BJ (cell line): ENCODE data around the gene EXOC3L4. TPM values are rescaled to one million over a fixed set of nuclear protein-coding genes. Genes with fewer than 3 reads are reported as not detected.

ENCODE experiments used
- CTCF ChIA-PET: fragments of 350-600 bp; formaldehyde crosslinking; extraction: SDS; loops from one replicate; lab custom pipeline; 2021; ENCODE audit warnings: antibody characterized with exemption, inconsistent platforms; lab: Yijun Ruan, JAX
- POLR2A ChIA-PET: fragments of 300-600 bp; sonication (Branson Sonifier 250); formaldehyde crosslinking; extraction: SDS; loops from one replicate; lab custom pipeline; 2021; ENCODE audit warnings: antibody characterized with exemption; lab: Charles Lee
- DNase-seq: peaks from one replicate; pipeline ENCODE4 v3.0.0-alpha.2; 2011; ENCODE audit warnings: low read depth
- H3K27me3 ChIP-seq: 2 replicates; pipeline ENCODE4 v1.6.0; 2011; ENCODE audit warnings: low read length; ENCODE audit not compliant: control insufficient read depth, insufficient read depth
- H3K36me3 ChIP-seq: 2 replicates; pipeline ENCODE4 v1.5.1; 2011; ENCODE audit warnings: low read length; ENCODE audit not compliant: control insufficient read depth, insufficient read depth
- H3K4me3 ChIP-seq: 2 replicates; pipeline ENCODE4 v1.5.1; 2011; ENCODE audit warnings: low read depth, mild to moderate bottlenecking, control low read depth, low read length
- polyA plus RNA-seq: library from polyadenylated mRNA; depleted of rRNA; stranded (reverse); fragments of >200 nt; gene quantifications from 2 replicates; pipeline ENCODE4 v1.2.3, GENCODE V29; 2011
- TF ChIP-seq, protein P1 (sequence below): IDR thresholded peaks from 2 replicates; pipeline ENCODE4 v1.5.1; 2011; ENCODE audit warnings: low read depth, mild to moderate bottlenecking, control low read depth, inconsistent platforms, low read length, moderate library complexity; ENCODE audit not compliant: insufficient read depth

EXOC3L4 gene
- polyA plus RNA-seq, 1 experiment, result not detected

DNA sequence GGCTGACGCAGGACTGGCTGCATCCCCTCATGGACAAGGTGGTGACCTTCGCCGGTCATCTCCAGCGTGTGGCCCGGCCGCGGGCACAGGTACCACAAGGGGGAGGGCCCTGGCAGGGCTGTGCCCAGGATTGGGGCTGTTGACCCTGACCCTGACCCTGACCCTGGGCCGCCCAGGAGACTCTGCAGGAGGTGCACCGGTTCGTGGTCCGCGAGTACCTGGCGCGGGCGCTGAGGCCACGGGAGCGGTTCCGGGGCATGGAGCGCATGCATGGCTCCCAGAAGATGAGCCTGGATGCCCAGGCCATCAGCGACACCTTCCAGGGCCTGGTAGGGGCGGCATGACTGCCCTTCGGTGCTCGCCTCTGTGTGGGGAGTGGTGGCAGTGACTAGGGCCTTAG lies 12.9 kb downstream of the EXOC3L4 start:
- no peak overlapping the region for H3K4me3 ChIP-seq
- ChIA-PET CTCF (interaction anchor here (0.6 to 9.9 kb wide), 6 partner anchors 10 to 181 kb away, joined by 4 to 315 read pairs (median 39); partner anchors contain the start of gene EXOC3L4), POLR2A (no interaction called here)
- DNase-seq, result no peak
- H3K27me3 ChIP-seq, result peaks cover 12% of the 10 kb centered on the region
- H3K36me3 ChIP-seq, result no peaks in the 10 kb centered on the region
- TF ChIP-seq, protein P1, sequence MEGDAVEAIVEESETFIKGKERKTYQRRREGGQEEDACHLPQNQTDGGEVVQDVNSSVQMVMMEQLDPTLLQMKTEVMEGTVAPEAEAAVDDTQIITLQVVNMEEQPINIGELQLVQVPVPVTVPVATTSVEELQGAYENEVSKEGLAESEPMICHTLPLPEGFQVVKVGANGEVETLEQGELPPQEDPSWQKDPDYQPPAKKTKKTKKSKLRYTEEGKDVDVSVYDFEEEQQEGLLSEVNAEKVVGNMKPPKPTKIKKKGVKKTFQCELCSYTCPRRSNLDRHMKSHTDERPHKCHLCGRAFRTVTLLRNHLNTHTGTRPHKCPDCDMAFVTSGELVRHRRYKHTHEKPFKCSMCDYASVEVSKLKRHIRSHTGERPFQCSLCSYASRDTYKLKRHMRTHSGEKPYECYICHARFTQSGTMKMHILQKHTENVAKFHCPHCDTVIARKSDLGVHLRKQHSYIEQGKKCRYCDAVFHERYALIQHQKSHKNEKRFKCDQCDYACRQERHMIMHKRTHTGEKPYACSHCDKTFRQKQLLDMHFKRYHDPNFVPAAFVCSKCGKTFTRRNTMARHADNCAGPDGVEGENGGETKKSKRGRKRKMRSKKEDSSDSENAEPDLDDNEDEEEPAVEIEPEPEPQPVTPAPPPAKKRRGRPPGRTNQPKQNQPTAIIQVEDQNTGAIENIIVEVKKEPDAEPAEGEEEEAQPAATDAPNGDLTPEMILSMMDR, result no peak

DNA sequence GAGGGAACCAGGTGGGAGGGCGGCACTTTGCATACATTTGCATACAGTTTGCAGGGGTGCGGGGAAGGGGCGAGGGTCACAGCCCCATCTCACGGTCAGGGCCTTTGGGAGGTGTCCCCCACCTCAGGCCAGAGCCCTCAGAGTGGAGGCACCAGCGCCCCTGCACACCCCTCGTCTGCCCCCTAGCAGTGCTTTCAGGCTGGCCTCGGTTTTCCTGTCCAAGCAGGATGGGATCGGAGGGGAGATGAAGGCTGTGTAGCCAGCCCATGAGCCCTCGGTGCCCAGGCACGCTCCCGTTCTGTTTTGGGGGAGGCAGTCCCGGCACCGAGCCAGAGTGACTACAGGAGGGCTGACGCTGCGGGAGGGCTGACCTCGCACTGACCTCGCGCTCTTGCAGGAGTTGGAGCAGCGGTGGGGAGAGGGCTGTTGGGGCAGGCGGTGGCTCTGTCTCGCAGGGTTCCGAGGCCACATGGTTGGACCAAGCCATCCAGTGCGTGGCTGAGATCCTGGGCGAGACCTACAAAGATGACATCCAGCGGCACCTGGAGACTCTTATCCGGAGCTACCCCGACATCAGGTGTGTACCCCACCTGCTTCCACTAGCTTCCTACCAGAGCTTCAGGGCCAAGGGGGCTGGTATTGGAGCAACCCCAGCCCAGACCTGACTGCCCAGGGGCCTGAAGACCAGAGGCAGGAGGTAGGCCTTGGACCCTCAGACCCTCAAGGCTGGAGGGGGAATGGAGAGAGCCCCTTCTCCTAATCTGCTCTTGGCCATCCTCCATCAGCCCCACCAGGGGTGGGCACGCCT lies 13.6 kb downstream of the EXOC3L4 start:
- TF ChIP-seq, protein P1, result no peak
- Histone ChIP-seq H3K36me3 (no peaks in the 10 kb centered on the region), H3K4me3 (no peak overlapping the region), H3K27me3 (peaks cover 7% of the 10 kb centered on the region; the same call in 1 of the 2 replicates)
- ChIA-PET CTCF (interaction anchor here (1.2 kb wide), 1 partner anchor 173 kb away, joined by 3 read pairs; no protein-coding TSS in a partner anchor), POLR2A (no interaction called here)
- DNase-seq, result no peak

DNA sequence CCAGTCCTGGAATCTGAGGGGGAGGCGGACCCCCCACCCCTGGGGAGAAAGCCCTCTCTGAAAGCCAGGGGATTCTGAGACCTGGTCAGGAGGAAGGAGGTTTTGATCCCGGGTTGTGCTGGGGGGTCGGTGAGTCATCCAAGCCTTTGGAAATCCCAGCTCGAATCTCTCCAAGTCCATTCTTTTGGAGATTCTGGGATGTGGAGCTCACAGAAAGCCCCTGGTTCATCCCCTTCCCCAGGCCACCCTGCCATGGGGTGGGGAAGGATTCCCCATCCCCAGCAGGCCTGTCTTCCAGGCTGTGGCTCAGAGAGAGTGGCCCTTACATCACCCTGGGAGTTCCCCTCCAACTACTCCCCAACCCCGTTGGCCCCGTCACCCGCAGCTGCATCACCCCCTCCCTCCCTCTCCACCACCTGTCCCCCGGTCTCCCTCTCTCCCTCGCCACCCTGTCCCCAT lies 14.3 kb downstream of the EXOC3L4 start:
- Histone ChIP-seq H3K36me3 (no peaks in the 10 kb centered on the region), H3K27me3 (peaks cover 7% of the 10 kb centered on the region; the same call in 1 of the 2 replicates), H3K4me3 (no peak overlapping the region)
- TF ChIP-seq, protein P1, result no peak
- ChIA-PET CTCF (interaction anchor here (0.9 to 1.3 kb wide), 3 partner anchors 33 to 173 kb away, joined by 3 to 4 read pairs (median 3); no protein-coding TSS in a partner anchor), POLR2A (no interaction called here)
- no peak for DNase-seq

DNA sequence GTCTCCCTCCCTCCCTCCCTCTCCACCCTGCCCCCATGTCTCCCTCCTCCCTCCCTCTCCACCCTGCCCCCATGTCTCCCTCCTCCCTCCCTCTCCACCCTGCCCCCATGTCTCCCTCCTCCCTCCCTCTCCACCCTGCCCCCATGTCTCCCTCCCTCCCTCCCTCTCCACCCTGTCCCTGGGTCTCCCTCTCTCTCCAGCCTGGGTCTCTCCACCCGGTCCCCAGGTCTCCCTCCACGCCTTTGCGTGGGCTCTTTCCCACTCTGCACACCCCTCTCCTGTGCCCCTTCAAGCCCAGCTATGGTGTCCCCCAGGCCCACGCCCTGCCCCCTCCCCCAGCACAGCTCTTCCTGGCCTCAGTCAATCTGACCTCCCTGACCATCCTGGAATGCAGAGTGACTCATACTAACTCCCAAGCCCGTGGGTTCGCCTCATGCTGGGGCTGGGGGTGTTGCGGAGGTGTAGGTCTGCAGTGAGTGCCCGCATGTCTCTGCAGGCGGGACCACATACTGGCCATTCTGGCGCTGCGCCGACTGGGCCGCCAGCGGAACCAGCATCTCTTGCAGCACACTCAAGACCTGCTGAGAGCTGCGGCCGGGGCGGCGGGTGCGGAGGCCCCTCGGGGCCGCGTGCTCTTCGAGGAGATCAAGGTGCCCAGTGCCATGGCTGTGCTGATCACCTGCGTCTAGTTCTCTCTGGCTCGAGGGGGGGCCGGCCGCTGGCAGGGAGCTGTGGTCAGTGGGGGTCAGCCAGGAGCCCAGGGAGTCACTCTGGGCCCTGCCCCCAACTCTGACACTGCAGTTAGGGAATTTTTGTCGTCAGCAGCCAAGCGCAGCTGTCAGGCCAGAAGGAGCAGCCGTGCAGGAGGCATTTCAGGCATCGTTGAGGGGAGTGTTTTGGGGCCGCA lies 15.3 kb downstream of the EXOC3L4 start:
- H3K4me3 ChIP-seq, result no peak overlapping the region
- TF ChIP-seq, protein P1, result no peak
- peaks cover under 1% of the 10 kb centered on the region; the same call in 1 of the 2 replicates for H3K27me3 ChIP-seq
- DNase-seq, result no peak
- ChIA-PET CTCF (interaction anchor here (0.6 to 1.3 kb wide), 6 partner anchors 9 to 183 kb away, joined by 3 to 5 read pairs (median 3); no protein-coding TSS in a partner anchor), POLR2A (interaction anchor here (0.5 kb wide), 1 partner anchor 452 kb away, joined by 3 read pairs; no protein-coding TSS in a partner anchor)
- no peaks in the 10 kb centered on the region for H3K36me3 ChIP-seq
